HAP-1 (cell line): ENCODE results near the gene TSGA10IP.
"Not testable (repeated sequence)": the region's sequence is repeated elsewhere in the genome, so short reads cannot be mapped to it uniquely, and the experiment has no call there.

ENCODE experiments used
- DNase-seq, 2 experiments: peaks; one replicate each; pipeline ENCODE4 v3.0.0-alpha.2; 2016 to 2020; ENCODE audit warnings: low spot score in 2 of 2
- H3K27me3 ChIP-seq: fragments of 250-450 bp; sonication (Bioruptor Pico); 2 replicates; pipeline ENCODE4 v1.5.1; 2020; ENCODE audit warnings: low read depth, mild to moderate bottlenecking, moderate library complexity
- H3K36me3 ChIP-seq: fragments of 250-450 bp; sonication (Bioruptor Pico); replicated peaks from 2 replicates; pipeline ENCODE4 v1.5.1; 2020; ENCODE audit warnings: mild to moderate bottlenecking
- H3K4me1 ChIP-seq: fragments of 250-450 bp; sonication (Bioruptor Pico); 2 replicates; pipeline ENCODE4 v1.5.1; 2020; ENCODE audit warnings: mild to moderate bottlenecking
- H3K4me3 ChIP-seq: fragments of 250-450 bp; sonication (Bioruptor Pico); 2 replicates; pipeline ENCODE4 v1.5.1; 2020; ENCODE audit warnings: mild to moderate bottlenecking, moderate library complexity
- H3K9me3 ChIP-seq: fragments of 250-450 bp; sonication (Bioruptor Pico); 2 replicates; pipeline ENCODE4 v1.5.1; 2020; ENCODE audit warnings: mild to moderate bottlenecking, moderate library complexity
- in situ Hi-C: fragments of 300-500 bp; cut with MboI; formaldehyde crosslinking; loops from 3 replicates; pipeline ENCODE4 v1.14.3; 2020; ENCODE audit warnings: low sequenced_read_pairs, inconsistent platforms, mixed read lengths

TSGA10IP gene

DNA sequence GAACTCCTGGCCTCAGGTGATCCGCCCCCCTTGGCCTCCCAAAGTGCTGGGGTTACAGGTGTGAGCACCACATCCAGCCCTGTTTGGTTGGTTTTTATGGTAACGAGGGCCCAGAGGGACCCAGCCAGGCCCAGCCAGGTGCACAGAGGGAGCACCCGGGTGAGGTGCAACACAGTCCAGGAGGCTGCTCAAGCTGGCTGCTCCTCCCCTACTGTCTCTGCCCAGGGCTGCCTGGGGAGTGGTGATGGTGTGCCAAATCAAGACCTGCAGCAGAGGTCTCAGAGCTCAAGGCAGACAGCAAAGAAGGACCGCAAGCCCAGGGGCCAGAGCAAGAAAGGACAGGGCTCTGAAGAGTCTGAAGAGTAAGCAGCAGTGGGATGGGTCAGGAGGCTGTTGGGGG is 1.4 kb downstream of the TSGA10IP start:
- Histone ChIP-seq H3K36me3 (no peaks in the 10 kb centered on the region), H3K4me3 (no peak overlapping the region), H3K9me3 (no peaks in the 10 kb centered on the region), H3K27me3 (no peaks in the 10 kb centered on the region), H3K4me1 (no peaks in the 10 kb centered on the region)
- DNase-seq, result no peak
- in situ Hi-C loops, result no loop called here

DNA sequence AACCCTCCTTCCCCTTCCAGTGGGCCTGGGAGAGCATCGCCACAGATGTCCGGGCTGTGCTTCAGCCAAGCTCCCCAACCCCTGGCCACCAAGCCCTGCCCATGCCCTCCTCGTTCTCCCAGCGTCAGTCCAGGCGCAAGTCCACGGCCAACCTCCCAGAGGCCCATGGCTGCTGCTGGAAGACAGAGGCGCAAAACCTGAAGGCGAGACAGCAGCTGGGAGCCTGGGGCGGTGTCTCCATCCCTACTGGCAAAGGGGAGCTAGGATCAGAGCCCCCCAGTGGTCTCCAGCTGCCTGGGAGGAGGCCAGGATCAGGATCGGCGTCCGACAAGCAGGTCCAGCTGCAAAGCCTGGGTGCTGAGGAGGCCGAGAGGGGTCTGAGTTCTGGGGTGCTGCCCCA is 1.9 kb downstream of the TSGA10IP start:
- Histone ChIP-seq H3K4me3 (no peak overlapping the region), H3K36me3 (no peaks in the 10 kb centered on the region), H3K9me3 (no peaks in the 10 kb centered on the region), H3K27me3 (no peaks in the 10 kb centered on the region), H3K4me1 (no peaks in the 10 kb centered on the region)
- in situ Hi-C loops, result no loop called here
- no peak for DNase-seq

DNA sequence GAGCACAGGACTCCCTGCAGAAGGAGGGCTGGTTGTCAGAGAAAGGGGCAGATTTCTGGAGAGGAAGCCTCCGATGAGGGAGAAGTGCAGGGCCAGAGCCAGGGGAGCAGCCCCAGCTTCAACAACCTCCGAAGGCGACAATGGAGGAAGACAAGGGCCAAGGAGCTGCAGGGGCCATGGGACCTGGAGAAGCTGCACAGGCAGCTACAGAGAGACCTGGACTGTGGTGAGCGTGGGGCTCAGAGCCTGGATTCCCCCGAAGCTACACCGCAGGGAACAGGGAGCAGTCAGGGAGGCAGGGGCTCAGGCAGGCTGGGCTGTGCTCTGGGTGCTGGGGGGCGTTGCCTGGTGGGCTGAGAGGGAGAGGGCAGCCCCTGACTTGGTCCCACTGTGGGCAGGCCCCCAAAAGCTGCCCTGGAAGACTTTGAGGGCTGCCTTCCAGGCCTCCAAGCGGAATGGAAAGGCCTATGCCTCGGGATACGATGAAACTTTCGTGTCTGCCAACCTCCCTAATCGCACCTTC is 2.4 kb downstream of the TSGA10IP start:
- no peak overlapping the region for H3K4me3 ChIP-seq
- in situ Hi-C loops, result no loop called here

DNA sequence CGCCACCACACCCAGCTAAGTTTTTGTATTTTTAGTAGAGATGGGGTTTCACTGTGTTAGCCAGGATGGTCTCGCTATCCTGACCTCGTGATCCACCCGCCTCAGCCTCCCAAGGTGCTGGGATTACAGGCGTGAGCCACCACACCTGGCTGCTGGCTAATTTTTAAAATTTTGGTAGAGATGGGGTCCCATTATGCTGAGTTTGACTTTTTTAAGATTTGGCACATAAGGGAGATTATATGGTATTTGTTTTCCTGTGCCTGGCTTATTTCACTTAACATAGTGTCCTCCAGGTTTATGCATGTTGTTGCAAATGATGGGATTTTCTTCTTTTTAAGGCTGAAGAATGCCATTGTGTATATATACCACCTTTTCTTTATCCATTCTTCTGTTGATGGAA is 5.4 kb downstream of the TSGA10IP start:
- H3K4me1 ChIP-seq, H3K27me3 ChIP-seq, H3K9me3 ChIP-seq, in situ Hi-C loops, H3K36me3 ChIP-seq, DNase-seq, H3K4me3 ChIP-seq: not testable (repeated sequence)

More for the DNA sequence above, 2.4 kb downstream of the TSGA10IP start:
- H3K9me3 ChIP-seq, result no peaks in the 10 kb centered on the region
- H3K36me3 ChIP-seq, result no peaks in the 10 kb centered on the region
- DNase-seq, result no peak
- no peaks in the 10 kb centered on the region for H3K27me3 ChIP-seq
- no peaks in the 10 kb centered on the region for H3K4me1 ChIP-seq

GRCh38 chr11:65951641-65952040 is 6.4 kb downstream of the TSGA10IP start:
- H3K4me3 ChIP-seq, H3K27me3 ChIP-seq, H3K4me1 ChIP-seq, in situ Hi-C loops, H3K36me3 ChIP-seq, DNase-seq, H3K9me3 ChIP-seq: not testable (repeated sequence)

- no peak for DNase-seq
- H3K27me3 ChIP-seq, result no peaks in the 10 kb centered on the region
- no peaks in the 10 kb centered on the region for H3K36me3 ChIP-seq
- in situ Hi-C loops, result no loop called here
- H3K4me1 ChIP-seq, result no peaks in the 10 kb centered on the region
- H3K4me3 ChIP-seq, result no peak overlapping the region
- H3K9me3 ChIP-seq, result no peaks in the 10 kb centered on the region
Observed at GRCh38 chr11:65952052-65952521, 6.8 kb downstream of the TSGA10IP start.

GRCh38 chr11:65953471-65953870 is 8.2 kb downstream of the TSGA10IP start:
- no peaks in the 10 kb centered on the region for H3K9me3 ChIP-seq
- no peak overlapping the region for H3K4me3 ChIP-seq
- in situ Hi-C loops, result no loop called here
- no peaks in the 10 kb centered on the region for H3K4me1 ChIP-seq
- H3K36me3 ChIP-seq, result no peaks in the 10 kb centered on the region
- no peak for DNase-seq
- no peaks in the 10 kb centered on the region for H3K27me3 ChIP-seq

DNA sequence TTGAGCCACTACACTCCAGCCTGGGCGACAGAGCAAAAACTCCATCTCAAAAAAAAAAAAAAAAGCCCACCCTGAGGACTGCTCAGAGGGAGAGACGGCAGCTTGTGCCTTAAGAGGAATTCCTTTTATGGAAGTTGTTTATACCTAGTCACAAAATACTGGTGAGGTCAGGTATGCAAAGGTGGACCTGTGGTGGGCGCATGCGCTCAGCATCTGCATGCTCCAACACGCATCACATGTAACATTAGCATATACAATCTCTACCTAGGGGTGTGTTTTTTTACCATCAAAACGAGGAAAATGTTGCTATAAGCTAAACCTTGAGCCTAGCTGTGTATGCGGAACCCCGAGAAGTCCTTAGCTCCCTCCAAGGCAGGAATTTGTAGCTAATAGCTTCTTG is 9.5 kb downstream of the TSGA10IP start:
- no peaks in the 10 kb centered on the region for H3K27me3 ChIP-seq
- no peaks in the 10 kb centered on the region for H3K4me1 ChIP-seq
- no peak overlapping the region for H3K4me3 ChIP-seq
- H3K36me3 ChIP-seq, result no peaks in the 10 kb centered on the region
- in situ Hi-C loops, result no loop called here
- no peak for DNase-seq
- no peaks in the 10 kb centered on the region for H3K9me3 ChIP-seq

DNA sequence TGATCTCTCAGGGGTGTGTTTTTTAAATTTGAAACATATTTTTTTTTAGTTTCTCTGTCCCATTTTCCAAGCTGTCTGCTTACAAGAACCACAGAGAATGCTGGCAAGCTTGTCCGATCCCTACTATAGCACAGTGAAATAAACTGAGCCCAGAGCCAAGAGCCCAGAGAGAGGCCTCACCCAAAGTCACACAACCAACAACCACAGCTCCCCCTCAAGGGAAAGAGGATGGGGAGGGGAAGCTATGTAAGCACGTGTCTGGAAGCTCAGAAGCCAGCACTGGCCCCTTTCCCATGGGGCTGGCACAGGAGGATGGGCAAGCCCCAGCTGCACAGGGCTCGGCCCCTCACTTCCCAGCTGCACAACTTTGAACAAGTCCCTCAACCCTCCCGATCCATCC is 13.0 kb downstream of the TSGA10IP start:
- in situ Hi-C loops, result no loop called here
- Histone ChIP-seq H3K9me3 (no peaks in the 10 kb centered on the region), H3K27me3 (no peaks in the 10 kb centered on the region), H3K4me1 (peaks cover 13% of the 10 kb centered on the region), H3K36me3 (peaks cover 2% of the 10 kb centered on the region), H3K4me3 (no peak overlapping the region)
- DNase-seq, result no peak

GRCh38 chr11:65958774-65959420 is 13.6 kb downstream of the TSGA10IP start:
- H3K27me3 ChIP-seq, result no peaks in the 10 kb centered on the region
- in situ Hi-C loops, result no loop called here
- no peak overlapping the region for H3K4me3 ChIP-seq
- H3K36me3 ChIP-seq, result peaks cover 6% of the 10 kb centered on the region
- H3K4me1 ChIP-seq, result peaks cover 13% of the 10 kb centered on the region
- H3K9me3 ChIP-seq, result no peaks in the 10 kb centered on the region
- no peak for DNase-seq

DNA sequence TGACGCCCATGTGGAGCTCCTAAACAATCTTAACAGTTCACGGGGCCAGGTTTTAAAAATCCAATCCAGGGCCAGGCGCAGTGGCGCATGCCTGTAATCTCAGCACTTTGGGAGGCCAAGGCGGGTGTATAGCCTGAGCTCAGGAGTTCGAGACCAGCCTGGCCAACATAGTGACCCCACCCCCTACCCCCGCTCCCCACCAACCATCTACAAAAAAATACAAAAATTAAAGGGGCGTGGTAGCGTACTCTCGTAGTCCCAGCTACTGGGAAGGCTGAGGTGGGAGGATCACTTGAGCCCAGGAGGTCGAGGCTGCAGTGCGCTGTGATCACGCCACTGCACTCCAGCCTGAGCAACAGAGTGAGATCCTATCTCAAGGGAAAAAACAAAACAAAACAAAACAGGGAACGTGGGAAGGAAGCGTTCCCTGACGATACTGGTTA is 15.6 kb downstream of the TSGA10IP start:
- H3K9me3 ChIP-seq, result no peaks in the 10 kb centered on the region
- DNase-seq, result no peak
- in situ Hi-C loops, result no loop called here
- H3K4me1 ChIP-seq, result peaks cover 13% of the 10 kb centered on the region
- H3K27me3 ChIP-seq, result no peaks in the 10 kb centered on the region
- peaks cover 25% of the 10 kb centered on the region for H3K36me3 ChIP-seq
- peak overlapping the region; percentile 92 for H3K4me3 ChIP-seq

- DNase-seq, result peak; percentile 95 to 98
- Histone ChIP-seq H3K36me3 (peaks cover 32% of the 10 kb centered on the region), H3K4me3 (peak within 1 kb of the TSS; percentile 92), H3K9me3 (no peaks in the 10 kb centered on the region), H3K4me1 (peaks cover 13% of the 10 kb centered on the region), H3K27me3 (no peaks in the 10 kb centered on the region)
- in situ Hi-C loops, result no loop called here
Observed at GRCh38 chr11:65961267-65962140, 16.2 kb downstream of the TSGA10IP start, which contains the start of gene SART1. TSS of gene SART1 (plus strand) at chr11:65961734. CDS start at chr11:65961781, 47 bp downstream.

DNA sequence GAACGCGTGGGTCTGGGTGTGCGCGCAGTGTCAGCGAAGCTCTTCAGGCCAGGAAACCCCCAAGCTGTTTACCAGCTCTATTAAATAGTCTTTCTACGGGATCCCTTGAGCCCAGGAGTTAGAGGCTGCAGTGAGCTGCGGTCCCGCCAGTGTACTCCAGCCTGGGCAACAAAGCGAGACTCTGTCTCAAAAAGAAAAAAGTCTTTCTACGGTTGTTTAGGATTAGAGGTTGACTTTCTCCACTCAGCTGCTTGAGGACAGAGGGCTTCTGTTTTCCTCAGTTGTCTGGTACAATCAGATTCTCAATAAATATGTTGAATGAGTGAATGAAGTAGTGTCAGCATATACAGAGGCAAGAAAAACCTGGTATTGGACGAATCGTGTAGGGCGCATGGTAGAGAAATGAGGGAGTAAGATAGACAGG is 16.9 kb downstream of the TSGA10IP start:
- DNase-seq, result no peak

DNA sequence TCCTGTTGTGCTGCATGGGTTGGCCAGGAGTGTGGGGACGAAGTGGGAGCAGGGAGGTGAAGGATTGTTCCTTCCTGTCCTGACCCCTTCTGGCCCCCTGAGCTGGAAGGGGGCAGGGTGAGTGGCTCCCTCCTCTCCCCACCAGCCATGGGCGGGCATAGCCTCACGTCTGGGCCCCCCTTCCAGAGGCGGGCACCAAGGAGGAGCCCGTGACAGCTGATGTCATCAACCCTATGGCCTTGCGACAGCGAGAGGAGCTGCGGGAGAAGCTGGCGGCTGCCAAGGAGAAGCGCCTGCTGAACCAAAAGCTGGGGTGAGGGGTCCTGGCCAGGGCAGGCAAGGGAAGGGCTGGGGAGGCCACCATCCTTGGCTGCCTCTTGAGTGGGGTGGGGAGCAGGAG is 19.6 kb downstream of the TSGA10IP start:
- DNase-seq, result no peak
- Histone ChIP-seq H3K27me3 (no peaks in the 10 kb centered on the region), H3K4me1 (peaks cover 13% of the 10 kb centered on the region), H3K36me3 (peaks cover 61% of the 10 kb centered on the region), H3K9me3 (no peaks in the 10 kb centered on the region), H3K4me3 (no peak overlapping the region)
- in situ Hi-C loops, result no loop called here

More for the DNA sequence above, 16.9 kb downstream of the TSGA10IP start:
- H3K9me3 ChIP-seq, result no peaks in the 10 kb centered on the region
- peaks cover 13% of the 10 kb centered on the region for H3K4me1 ChIP-seq
- peak overlapping the region; percentile 92 for H3K4me3 ChIP-seq
- in situ Hi-C loops, result no loop called here
- H3K36me3 ChIP-seq, result peaks cover 38% of the 10 kb centered on the region
- no peaks in the 10 kb centered on the region for H3K27me3 ChIP-seq
